ENCODE data around the gene BCCIP.

DNA sequence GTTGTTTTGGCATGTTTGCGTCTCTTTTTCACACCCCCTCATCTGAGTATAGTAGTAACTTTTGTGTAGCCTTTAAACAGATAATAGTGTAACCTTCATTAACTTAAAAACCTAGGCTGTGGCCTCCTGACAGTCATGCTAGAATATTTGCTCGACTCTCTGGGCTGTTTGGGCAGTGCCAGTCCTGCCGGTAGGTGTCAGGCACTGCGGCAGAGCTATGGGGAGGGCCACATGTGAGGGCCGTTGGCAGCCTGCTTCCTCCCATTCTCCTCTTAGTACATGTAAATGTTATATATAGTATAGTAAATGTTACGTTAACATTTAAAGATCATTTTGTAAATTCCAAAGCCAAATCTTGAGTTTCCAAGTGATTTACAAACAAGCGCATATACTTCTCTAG, 26.1 kb downstream of the BCCIP start:
- TF ChIP-seq, protein P1, sequence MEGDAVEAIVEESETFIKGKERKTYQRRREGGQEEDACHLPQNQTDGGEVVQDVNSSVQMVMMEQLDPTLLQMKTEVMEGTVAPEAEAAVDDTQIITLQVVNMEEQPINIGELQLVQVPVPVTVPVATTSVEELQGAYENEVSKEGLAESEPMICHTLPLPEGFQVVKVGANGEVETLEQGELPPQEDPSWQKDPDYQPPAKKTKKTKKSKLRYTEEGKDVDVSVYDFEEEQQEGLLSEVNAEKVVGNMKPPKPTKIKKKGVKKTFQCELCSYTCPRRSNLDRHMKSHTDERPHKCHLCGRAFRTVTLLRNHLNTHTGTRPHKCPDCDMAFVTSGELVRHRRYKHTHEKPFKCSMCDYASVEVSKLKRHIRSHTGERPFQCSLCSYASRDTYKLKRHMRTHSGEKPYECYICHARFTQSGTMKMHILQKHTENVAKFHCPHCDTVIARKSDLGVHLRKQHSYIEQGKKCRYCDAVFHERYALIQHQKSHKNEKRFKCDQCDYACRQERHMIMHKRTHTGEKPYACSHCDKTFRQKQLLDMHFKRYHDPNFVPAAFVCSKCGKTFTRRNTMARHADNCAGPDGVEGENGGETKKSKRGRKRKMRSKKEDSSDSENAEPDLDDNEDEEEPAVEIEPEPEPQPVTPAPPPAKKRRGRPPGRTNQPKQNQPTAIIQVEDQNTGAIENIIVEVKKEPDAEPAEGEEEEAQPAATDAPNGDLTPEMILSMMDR (IDR thresholded peaks at IDR 0.05), result no peak
- TF ChIP-seq POLR2A (IDR thresholded peaks at IDR 0.05), result no peak

Data from esophagus squamous epithelium (tissue), 4 donors.